Measurements from ENCODE around the gene CYSRT1.

CYSRT1 gene

DNA sequence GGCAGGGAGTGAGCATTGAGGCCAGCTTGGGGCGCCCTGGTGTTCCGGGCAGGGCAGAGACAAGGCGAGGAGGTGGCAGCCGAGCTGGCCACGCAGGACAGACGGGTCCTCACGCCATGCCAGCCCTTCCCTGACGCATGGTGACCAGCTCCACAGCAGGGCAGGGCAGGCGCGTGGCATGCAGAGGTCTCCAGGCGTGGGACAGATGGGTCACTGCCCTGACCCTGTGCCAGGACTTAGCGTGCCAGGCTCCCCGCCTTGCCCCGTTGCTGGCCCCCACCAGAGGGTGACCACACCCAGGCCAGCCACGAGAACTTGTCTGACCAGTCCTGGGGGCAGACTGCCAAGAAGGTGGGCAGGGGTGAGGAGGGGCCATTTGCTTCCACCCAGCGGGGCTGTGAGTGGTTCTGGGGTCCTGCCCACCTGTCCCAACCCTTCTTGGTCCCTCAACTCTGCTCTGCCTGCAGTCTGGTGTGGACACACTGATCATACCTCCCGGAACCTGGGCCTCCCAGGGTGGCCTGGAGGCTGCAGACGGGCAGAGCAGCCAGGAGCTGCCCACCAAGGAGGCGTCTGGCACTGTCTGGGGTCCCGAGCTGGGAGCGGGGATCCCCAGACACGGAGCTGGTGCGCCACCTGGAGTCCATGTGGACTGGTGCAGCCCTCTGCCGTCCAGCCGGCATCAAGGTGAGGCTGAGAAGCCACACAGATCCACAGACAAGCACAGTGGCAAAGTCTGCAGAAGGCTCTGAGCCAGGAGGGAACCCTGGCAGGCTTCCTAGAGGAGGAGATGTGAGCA, 2.3 kb downstream of the CYSRT1 start, which contains the start of gene RNF224:
RNF224 (plus strand) TSS at position 449 of the 799 bp plus-strand sequence. CDS start 834 bp downstream, outside the sequence.
- peak; percentile 80 for DNase-seq

DNA sequence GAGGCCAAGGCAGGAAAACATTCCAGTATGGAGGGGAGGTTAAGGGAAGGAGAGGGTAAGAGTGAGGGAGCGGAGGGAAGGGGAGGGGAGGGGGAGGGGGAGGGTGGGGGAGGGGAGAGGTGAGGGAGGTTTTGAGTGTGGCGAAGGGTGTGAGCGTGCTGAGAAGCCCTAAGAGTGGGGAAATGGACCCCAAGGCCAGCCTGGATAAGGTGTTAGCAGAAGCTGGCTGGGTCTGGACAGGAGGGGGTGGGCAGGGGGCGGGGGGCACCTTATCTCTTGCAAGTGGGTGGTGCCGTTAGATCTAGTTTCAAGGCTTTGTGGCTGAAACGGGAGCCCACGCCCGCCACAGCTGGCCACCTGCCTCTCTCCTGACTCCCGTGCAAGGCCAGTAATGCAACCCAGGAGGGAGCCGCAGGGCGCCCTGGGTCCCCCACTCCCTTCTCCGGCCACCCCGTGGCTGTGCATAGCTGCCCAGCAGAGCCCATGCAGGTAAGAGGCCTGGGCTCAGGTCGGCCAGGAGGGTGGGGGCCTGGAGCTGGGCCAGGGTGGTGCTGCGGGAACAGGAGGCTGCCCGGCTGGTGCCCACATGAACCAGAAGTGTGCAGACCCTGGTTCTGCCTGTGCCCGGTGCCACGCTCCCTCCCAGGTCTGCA, 3.0 kb downstream of the CYSRT1 start:
- no peak for DNase-seq

DNA sequence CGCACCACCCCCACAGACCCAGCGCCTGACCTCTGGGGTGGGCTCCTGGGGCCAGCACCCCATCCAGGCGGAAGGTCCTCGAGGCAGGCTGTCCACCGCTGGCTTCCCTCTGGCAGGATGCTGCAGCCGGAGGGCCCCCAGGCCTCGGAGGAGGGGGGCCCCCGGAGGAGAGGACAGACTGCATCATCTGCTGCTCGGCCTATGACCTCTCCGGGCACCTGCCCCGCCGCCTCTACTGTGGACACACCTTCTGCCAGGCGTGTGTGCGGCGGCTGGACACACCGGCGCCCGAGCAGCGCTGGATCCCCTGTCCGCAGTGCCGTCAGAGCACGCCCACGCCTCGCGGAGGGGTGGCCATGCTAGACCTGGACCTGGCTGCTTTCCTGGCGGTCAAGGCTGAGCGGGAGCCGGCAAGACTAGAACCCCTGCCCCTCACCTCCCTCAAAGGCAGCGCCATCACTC, 3.6 kb downstream of the CYSRT1 start:
- DNase-seq: no peak

GRCh38 chr9:137228968-137229896, 4.3 kb downstream of the CYSRT1 start:
- no peak for DNase-seq

DNA sequence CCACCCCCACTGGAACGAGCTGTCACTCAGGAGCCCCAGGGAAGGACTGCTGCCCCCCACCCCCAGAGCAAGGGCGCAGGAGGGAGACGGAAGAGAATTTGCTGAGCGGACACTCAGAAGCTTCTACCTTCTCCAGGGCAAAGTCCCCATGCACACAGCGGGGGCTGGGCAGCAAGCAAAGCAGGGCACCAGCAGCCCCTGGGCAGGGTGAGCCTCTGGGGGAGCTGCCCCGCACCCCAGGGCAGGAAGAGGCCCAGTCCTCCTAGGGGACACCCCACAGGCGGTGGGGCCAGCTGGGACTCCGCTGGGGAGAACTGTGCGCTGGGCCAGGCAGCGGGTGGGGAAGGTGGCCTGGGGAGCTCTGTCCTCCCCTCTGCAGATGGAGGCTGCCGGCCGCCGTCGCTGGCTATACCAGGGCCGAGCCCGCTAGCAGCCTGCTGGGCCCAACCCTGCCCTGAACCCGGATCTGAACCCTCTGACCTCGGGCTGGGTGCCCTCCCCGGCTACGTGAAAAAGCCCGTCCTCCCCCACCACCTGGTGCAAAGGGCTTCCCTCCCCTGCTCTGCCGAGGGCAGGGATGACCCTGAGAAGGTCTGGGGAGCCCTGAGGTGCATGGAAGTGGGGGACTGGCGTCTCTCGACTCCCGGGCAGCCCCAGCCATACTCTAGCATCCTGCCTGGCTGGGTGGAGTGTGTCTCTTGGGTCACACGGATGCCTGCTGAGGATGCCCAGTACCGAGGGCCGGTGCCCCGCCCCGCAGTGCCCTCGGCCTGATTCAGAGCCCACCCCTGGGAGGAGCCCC, 5.1 kb downstream of the CYSRT1 start:
- no peak for DNase-seq

- no peak for DNase-seq
Measured at GRCh38 chr9:137230705-137231371, 5.9 kb downstream of the CYSRT1 start, which contains the start of gene SLC34A3. Gene SLC34A3 (plus strand): TSS chr9:137230901. CDS start chr9:137231703, 802 bp downstream.

GRCh38 chr9:137231372-137232039, 6.5 kb downstream of the CYSRT1 start:
- no peak for DNase-seq

DNA sequence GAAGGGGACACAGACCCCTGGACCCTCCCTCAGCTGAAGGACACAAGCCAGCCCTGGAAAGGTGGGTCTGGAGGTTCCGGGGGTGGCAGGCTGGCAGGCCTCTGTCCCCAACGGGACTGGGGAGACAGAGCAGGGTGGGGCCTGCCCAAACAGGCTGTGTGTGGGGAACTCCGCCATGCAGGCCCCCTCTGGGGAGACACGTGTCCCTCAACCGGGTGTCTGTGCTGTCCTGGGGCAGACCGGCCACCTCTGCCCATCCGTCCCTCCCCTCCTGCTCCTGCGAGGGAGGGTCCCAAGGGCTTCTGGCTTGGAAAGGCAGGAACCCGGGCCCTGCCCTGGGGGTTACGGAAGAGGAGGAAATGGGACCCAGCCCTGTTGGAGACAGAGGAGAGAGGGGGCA, 7.1 kb downstream of the CYSRT1 start:
- no peak for DNase-seq

GRCh38 chr9:137232510-137232909, 7.5 kb downstream of the CYSRT1 start:
- no peak for DNase-seq

- no peak for DNase-seq
Measured at GRCh38 chr9:137233143-137233980, 8.4 kb downstream of the CYSRT1 start.

DNA sequence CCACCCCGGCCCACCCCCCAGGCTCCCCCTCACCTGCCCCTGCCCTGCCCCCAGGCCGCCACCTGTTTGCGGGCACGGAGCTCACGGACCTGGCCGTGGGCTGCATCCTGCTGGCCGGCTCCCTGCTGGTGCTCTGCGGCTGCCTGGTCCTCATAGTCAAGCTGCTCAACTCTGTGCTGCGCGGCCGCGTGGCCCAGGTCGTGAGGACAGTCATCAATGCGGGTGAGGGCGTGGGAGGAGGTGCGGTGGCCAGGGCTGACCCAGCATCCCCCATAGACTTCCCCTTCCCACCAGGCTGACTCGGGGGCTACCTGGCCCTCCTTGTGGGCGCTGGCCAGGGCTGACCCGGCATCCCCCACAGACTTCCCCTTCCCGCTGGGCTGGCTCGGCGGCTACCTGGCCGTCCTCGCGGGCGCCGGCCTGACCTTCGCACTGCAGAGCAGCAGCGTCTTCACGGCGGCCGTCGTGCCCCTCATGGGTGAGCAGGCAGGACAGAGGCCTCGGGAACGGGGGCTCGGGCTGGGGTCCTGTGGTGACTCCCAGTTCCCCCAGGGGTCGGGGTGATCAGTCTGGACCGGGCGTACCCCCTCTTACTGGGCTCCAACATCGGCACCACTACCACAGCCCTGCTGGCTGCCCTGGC, 9.2 kb downstream of the CYSRT1 start:
- DNase-seq: no peak

- DNase-seq: no peak
Measured at GRCh38 chr9:137234758-137235423, 9.9 kb downstream of the CYSRT1 start.

DNA sequence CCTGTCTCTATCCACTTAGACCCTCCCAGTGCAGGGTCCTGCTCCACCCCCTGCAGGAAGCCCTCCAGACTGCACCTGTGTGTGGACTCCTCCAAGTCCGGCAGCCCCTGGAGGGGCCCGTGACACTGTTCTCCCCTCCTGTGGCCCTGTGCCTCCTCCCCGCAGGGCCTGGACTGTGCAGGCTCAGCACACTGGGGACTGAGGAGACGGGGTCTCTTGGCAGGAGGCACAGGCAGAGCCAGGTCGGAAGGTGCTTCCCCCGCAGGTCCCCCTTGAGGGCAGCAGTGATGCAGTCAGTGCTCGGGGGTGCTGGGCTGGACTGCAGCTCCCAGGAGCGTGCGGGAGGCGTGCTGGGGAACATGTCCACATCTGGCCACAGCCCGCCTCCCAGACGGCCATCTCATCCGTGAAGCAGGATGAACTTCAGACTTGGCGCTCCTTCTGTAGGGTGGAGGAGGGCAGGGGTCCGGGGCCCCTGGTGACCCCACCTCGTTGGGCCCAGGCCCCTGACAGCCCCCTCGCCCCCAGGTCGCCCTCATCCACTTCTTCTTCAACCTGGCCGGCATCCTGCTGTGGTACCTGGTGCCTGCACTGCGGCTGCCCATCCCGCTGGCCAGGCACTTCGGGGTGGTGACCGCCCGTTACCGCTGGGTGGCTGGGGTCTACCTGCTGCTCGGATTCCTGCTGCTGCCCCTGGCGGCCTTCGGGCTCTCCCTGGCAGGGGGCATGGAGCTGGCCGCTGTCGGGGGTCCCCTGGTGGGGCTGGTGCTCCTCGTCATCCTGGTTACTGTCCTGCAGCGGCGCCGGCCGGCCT, 10.7 kb downstream of the CYSRT1 start:
- no peak for DNase-seq

DNA sequence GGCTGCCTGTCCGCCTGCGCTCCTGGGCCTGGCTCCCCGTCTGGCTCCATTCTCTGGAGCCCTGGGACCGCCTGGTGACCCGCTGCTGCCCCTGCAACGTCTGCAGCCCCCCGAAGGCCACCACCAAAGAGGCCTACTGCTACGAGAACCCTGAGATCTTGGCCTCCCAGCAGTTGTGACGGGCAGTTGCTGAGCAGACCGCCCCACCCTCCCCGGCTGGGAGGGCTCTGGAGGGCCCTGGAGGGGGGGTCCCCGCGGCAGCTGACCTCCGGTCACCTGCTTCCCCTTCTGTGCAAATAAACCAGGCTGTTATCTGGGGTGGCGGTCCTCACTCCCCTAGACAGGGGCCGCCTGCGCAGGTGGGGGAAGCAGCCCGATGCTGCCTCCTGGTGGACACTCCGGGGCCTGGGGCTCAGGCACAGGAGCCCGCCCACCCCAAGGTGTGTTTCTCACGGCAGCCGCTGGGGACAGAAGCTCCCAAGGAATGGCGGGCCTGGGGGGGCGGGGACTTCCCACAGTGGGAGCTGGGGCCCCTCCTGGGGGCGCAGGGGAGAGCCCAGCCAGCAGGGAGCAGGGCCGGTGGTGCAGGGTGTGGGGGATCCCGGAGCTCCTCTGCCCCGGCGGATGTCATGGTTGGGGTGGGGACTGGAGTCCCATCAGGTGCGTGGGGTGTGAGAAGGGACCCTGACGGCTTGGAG, 11.4 kb downstream of the CYSRT1 start:
- peak; percentile 86 for DNase-seq

GRCh38 chr9:137236936-137237421, 12.0 kb downstream of the CYSRT1 start:
- no peak for DNase-seq

GRCh38 chr9:137237759-137238726, 13.1 kb downstream of the CYSRT1 start:
- DNase-seq: no peak
